Heart left ventricle (tissue), 13 donors: ENCODE results near the gene FMN2.

Source experiments
- CTCF ChIP-seq, 12 donors: fragments of 200-600 bp; sonication (generic) in 4 of 12; IDR thresholded peaks; one replicate each; pipeline versions ENCODE4 v1.5.0 to v1.8.0; 2018 to 2022; ENCODE audit warnings: antibody characterized with exemption in 12 of 12, mild to moderate bottlenecking in 5 of 12
- POLR2A ChIP-seq, 2 donors: fragments of 450-650 bp; IDR thresholded peaks; one replicate each; pipeline ENCODE4 v1.6.1; 2017; ENCODE audit warnings: antibody characterized with exemption in 2 of 2, mild to moderate bottlenecking in 2 of 2, moderate library complexity in 2 of 2
- donor health status: ischemic (EF 13 %, LVEDD 7.1; RV severe dilation, severe dysfunction).
- donor health status: DM: no; HTN: yes; CAD: no.
- donor health status: DM: no; HTN: no; CAD: no.
- donor health status: ischemic (EF 25% LVEDD 6.9; RV normal size, moderate dysfunction).
- donor health status: ischemic (EF 25% LVEDD 5.7; RV mildly dilated, moderate dysfunction).
- donor health status: ischemic (EF 35%, LVEDD 5.7; RV mildly dilated, moderate dysfunction).
- donor health status: nonischemic (EF 11% LVEDD 7.7; RV severe dilation, severe dysfunction).
- donor health status: DM: yes; HTN: yes; CAD: no.
- donor health status: PGD.
- donor health status: ischemic (EF 29% LVEDD 5.4; RV normal size, mild dysfunction).
- donor health status: nonischemic (EF 23%, LVEDD 6.1; RV moderate dilation, normal function).

DNA sequence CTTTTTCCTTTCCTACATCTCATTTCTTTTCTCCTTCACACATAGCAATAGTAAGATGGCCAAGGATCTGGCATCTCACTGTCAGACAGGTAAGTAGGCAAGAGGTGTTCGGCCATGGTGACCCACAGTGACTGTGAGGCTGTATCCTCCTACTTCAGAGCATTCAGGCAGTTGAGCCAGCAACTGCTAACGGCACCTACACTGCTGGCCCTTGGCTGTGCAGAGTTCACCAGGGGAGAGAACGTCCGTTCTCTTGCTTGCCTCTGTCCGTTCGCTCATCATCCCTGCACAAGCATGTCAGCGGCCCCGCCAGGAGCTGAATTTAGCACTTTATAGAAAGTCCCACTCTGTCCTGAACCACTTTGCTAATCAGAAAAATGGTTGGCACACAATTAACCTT is 406.7 kb downstream of the FMN2 start:
- TF ChIP-seq CTCF (IDR thresholded peaks at IDR 0.05) (no peak), POLR2A (IDR thresholded peaks at IDR 0.05) (no peak)
